Naive B cell (primary cell): ENCODE data around the gene CEP162. TPM values are rescaled to one million over a fixed set of nuclear protein-coding genes. Genes with fewer than 3 reads are reported as not detected.
A peak's percentile ranks its signal among the peaks of the same experiment; 100 is the strongest.
"Not testable (repeated sequence)": the region's sequence is repeated elsewhere in the genome, so short reads cannot be mapped to it uniquely, and the experiment has no call there.

Experiments used
- ATAC-seq, 2 donors: fragments of 150-1000 bp; cut with Tn5 transposase; 2 replicates each; pipeline ENCODE4 v1.10.0; 2021; ENCODE audit warnings: low read depth in 2 of 2, mild to moderate bottlenecking in 2 of 2, moderate library complexity in 2 of 2
- DNase-seq: peaks from one replicate; pipeline ENCODE4 v3.0.0; 2022
- H3K27ac Mint-ChIP-seq, 6 donors: one replicate each; pipeline ENCODE4 v1.8.0; 2020 to 2022; ENCODE audit warnings: mild to moderate bottlenecking in 6 of 6, mixed read lengths in 6 of 6, moderate library complexity in 5 of 6, inconsistent platforms in 2 of 6
- H3K27me3 Mint-ChIP-seq, 3 donors: one replicate each; pipeline ENCODE4 v1.8.0; 2021 to 2022; ENCODE audit warnings: mixed read lengths in 3 of 3, mild to moderate bottlenecking in 1 of 3
- H3K36me3 Mint-ChIP-seq, 2 donors: one replicate each; pipeline ENCODE4 v1.8.0; 2020 to 2022; ENCODE audit warnings: mixed read lengths in 2 of 2, inconsistent platforms in 1 of 2, mild to moderate bottlenecking in 1 of 2
- H3K4me1 Mint-ChIP-seq, 3 donors: one replicate each; pipeline ENCODE4 v1.8.0; 2020 to 2022; ENCODE audit warnings: mixed read lengths in 3 of 3, inconsistent platforms in 1 of 3, mild to moderate bottlenecking in 1 of 3, moderate library complexity in 1 of 3
- H3K4me3 Mint-ChIP-seq, 8 donors: one replicate each; pipeline ENCODE4 v1.8.0; 2020 to 2022; ENCODE audit warnings: mild to moderate bottlenecking in 8 of 8, mixed read lengths in 8 of 8, moderate library complexity in 8 of 8, inconsistent platforms in 2 of 8
- H3K9me3 Mint-ChIP-seq, 7 donors: one replicate each; pipeline ENCODE4 v1.8.0; 2020 to 2022; ENCODE audit warnings: mixed read lengths in 7 of 7, mild to moderate bottlenecking in 5 of 7, inconsistent platforms in 2 of 7, moderate library complexity in 1 of 7
- polyA plus RNA-seq, 6 donors: library from polyadenylated mRNA; unstranded; fragments of 300-500 nt; fragmentation: Illumina TruSeq; gene quantifications; one replicate each; pipeline ENCODE4 v1.2.3, GENCODE V29; 2021; ENCODE audit warnings: low read depth in 6 of 6

Gene CEP162
- polyA plus RNA-seq, 6 donors from 2014 or later, result 2.4 to 7.7 (median 5.6) TPM

GRCh38 chr6:84086545-84087429, 140.7 kb downstream of the CEP162 start:
- no peak overlapping the region for H3K4me3 Mint-ChIP-seq
- peak overlapping the region in 1 of 6 donors; percentile 35 for H3K27ac Mint-ChIP-seq
- H3K9me3 Mint-ChIP-seq, result peaks cover 0 to 4% (median 0%) of the 10 kb centered on the region in 7 donors
- no peaks in the 10 kb centered on the region for H3K36me3 Mint-ChIP-seq
- no peaks in the 10 kb centered on the region for H3K4me1 Mint-ChIP-seq
- ATAC-seq, result no peak
- H3K27me3 Mint-ChIP-seq, result peaks cover 0 to 6% (median 4%) of the 10 kb centered on the region in 3 donors
- no peak for DNase-seq

- peak overlapping the region in 1 of 6 donors; percentile 35 for H3K27ac Mint-ChIP-seq
- peaks cover 0 to 6% (median 4%) of the 10 kb centered on the region in 3 donors for H3K27me3 Mint-ChIP-seq
- H3K4me3 Mint-ChIP-seq, result no peak overlapping the region
- DNase-seq (no peak), ATAC-seq (no peak)
- peaks cover 0 to 4% (median 0%) of the 10 kb centered on the region in 7 donors for H3K9me3 Mint-ChIP-seq
- no peaks in the 10 kb centered on the region for H3K4me1 Mint-ChIP-seq
- no peaks in the 10 kb centered on the region for H3K36me3 Mint-ChIP-seq
These were observed 141.4 kb downstream of the CEP162 start for GRCh38 chr6:84086056-84086455.

GRCh38 chr6:84084705-84085104, 142.7 kb downstream of the CEP162 start:
- not testable (repeated sequence) for ATAC-seq, H3K27ac Mint-ChIP-seq, H3K27me3 Mint-ChIP-seq, H3K4me1 Mint-ChIP-seq, H3K9me3 Mint-ChIP-seq, H3K4me3 Mint-ChIP-seq, H3K36me3 Mint-ChIP-seq, DNase-seq

GRCh38 chr6:84082689-84083265, 144.7 kb downstream of the CEP162 start:
- no peak overlapping the region for H3K4me3 Mint-ChIP-seq
- no peak overlapping the region for H3K27ac Mint-ChIP-seq
- no peak for ATAC-seq
- H3K4me1 Mint-ChIP-seq, result no peaks in the 10 kb centered on the region
- H3K27me3 Mint-ChIP-seq, result peaks cover 0 to 8% (median 6%) of the 10 kb centered on the region in 3 donors
- peaks cover 0 to 4% (median 0%) of the 10 kb centered on the region in 7 donors for H3K9me3 Mint-ChIP-seq
- DNase-seq, result no peak
- H3K36me3 Mint-ChIP-seq, result no peaks in the 10 kb centered on the region

- no peak overlapping the region for H3K4me3 Mint-ChIP-seq
These were observed 146.2 kb downstream of the CEP162 start for GRCh38 chr6:84081222-84081621.

GRCh38 chr6:84078335-84078734, 149.1 kb downstream of the CEP162 start:
- DNase-seq, result no peak
- Mint-ChIP-seq H3K36me3 (no peaks in the 10 kb centered on the region), H3K27me3 (peaks cover 0 to 14% (median 2%) of the 10 kb centered on the region in 3 donors), H3K27ac (no peak overlapping the region), H3K4me1 (no peaks in the 10 kb centered on the region), H3K9me3 (peaks cover 0 to 4% (median 0%) of the 10 kb centered on the region in 7 donors), H3K4me3 (no peak overlapping the region)
- ATAC-seq, result no peak

More at GRCh38 chr6:84081222-84081621, 146.2 kb downstream of the CEP162 start:
- H3K9me3 Mint-ChIP-seq, result peaks cover 0 to 4% (median 0%) of the 10 kb centered on the region in 7 donors
- DNase-seq, result no peak
- H3K27me3 Mint-ChIP-seq, result peaks cover 0 to 10% (median under 1%) of the 10 kb centered on the region in 3 donors
- H3K27ac Mint-ChIP-seq, result no peak overlapping the region
- H3K4me1 Mint-ChIP-seq, result no peaks in the 10 kb centered on the region
- no peak for ATAC-seq
- H3K36me3 Mint-ChIP-seq, result no peaks in the 10 kb centered on the region

GRCh38 chr6:84077645-84078044, 149.8 kb downstream of the CEP162 start:
- no peak for DNase-seq
- Mint-ChIP-seq H3K9me3 (peaks cover 0 to 1% (median 0%) of the 10 kb centered on the region in 7 donors), H3K27me3 (peaks cover 0 to 14% (median 9%) of the 10 kb centered on the region in 3 donors), H3K27ac (no peak overlapping the region), H3K4me1 (no peaks in the 10 kb centered on the region), H3K36me3 (no peaks in the 10 kb centered on the region), H3K4me3 (no peak overlapping the region)
- no peak for ATAC-seq

- peaks cover 0 to 11% of the 10 kb centered on the region in 2 donors for H3K36me3 Mint-ChIP-seq
- no peak overlapping the region for H3K4me3 Mint-ChIP-seq
- ATAC-seq (no peak), DNase-seq (no peak)
- H3K27ac Mint-ChIP-seq, result peak overlapping the region in 1 of 6 donors; percentile 16
- peaks cover 0 to 11% (median 9%) of the 10 kb centered on the region in 3 donors for H3K27me3 Mint-ChIP-seq
- H3K9me3 Mint-ChIP-seq, result peaks cover 1 to 17% (median 5%) of the 10 kb centered on the region in 7 donors
- no peaks in the 10 kb centered on the region for H3K4me1 Mint-ChIP-seq
These were observed 152.3 kb downstream of the CEP162 start for GRCh38 chr6:84074988-84075781.

Other genes starting within 250 kb of the CEP162 start
- gene MRAP2, start 193.9 kb downstream of the CEP162 start, polyA plus RNA-seq, result under 1 TPM in 2 of 6 donors, not detected in 4; 0.12 to 0.54 TPM